GM18517 (cell line): ENCODE measurements around the gene NKTR.

ENCODE experiments used
- ATAC-seq: cut with Tn5 transposase; IDR thresholded peaks from one replicate; pipeline ENCODE4 v1.9.1; 2021; ENCODE audit warnings: mild to moderate bottlenecking, moderate library complexity; ENCODE audit not compliant: unreplicated experiment

NKTR gene

GRCh38 chr3:42660131-42660715, 59.7 kb downstream of the NKTR start:
- no peak for ATAC-seq

GRCh38 chr3:42660898-42661297, 60.4 kb downstream of the NKTR start:
- no peak for ATAC-seq

- ATAC-seq = no peak
Observed at GRCh38 chr3:42661593-42662022, 61.1 kb downstream of the NKTR start.

- ATAC-seq = no peak
Observed at GRCh38 chr3:42662037-42662812, 61.7 kb downstream of the NKTR start.

- ATAC-seq = no peak
Observed at GRCh38 chr3:42662813-42663535, 62.5 kb downstream of the NKTR start.

- ATAC-seq = no peak
Observed at GRCh38 chr3:42663581-42664437, 63.3 kb downstream of the NKTR start.

GRCh38 chr3:42664438-42664803, 63.9 kb downstream of the NKTR start:
- ATAC-seq = no peak

- no peak for ATAC-seq
Observed at GRCh38 chr3:42665050-42665878, 64.8 kb downstream of the NKTR start.

- no peak for ATAC-seq
Observed at GRCh38 chr3:42666022-42666421, 65.5 kb downstream of the NKTR start.

- ATAC-seq = no peak
Observed at GRCh38 chr3:42666577-42666998, 66.1 kb downstream of the NKTR start.

- no peak for ATAC-seq
Observed at GRCh38 chr3:42667096-42667522, 66.6 kb downstream of the NKTR start.

- ATAC-seq = no peak
Observed at GRCh38 chr3:42667523-42668412, 67.3 kb downstream of the NKTR start.

- ATAC-seq = no peak
Observed at GRCh38 chr3:42668413-42668760, 67.9 kb downstream of the NKTR start.

GRCh38 chr3:42668793-42669217, 68.3 kb downstream of the NKTR start:
- no peak for ATAC-seq

GRCh38 chr3:42670051-42670576, 69.6 kb downstream of the NKTR start:
- no peak for ATAC-seq

GRCh38 chr3:42670670-42671069, 70.2 kb downstream of the NKTR start:
- ATAC-seq = no peak

GRCh38 chr3:42672515-42672914, 72.0 kb downstream of the NKTR start:
- ATAC-seq = no peak

- no peak for ATAC-seq
Observed at GRCh38 chr3:42673082-42673481, 72.6 kb downstream of the NKTR start.

- ATAC-seq = no peak
Observed at GRCh38 chr3:42674146-42674545, 73.7 kb downstream of the NKTR start.
